Measurements from ENCODE around the gene NT5M.
A peak's percentile ranks its signal among the peaks of the same experiment; 100 is the strongest.

Gene NT5M

DNA sequence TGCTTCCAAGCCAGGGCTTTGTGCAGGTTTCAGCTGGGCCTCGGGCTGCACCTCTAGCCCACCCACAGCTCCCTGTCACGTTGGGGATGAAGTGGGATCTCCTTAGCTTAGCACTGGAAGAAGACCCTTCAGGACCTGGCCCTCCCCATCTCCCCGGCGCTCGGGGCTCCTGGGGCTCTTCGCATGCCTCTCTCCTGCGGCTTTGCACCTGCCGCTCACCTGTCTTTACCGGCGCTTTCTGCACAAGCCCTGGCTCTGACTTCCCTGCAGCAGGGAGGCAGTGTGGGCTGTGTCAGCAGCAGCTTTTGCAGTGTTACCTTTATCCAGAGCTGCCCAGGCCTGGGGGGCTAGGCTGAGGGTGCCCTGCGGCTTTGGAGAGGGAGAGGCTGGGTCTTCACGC lies 52.3 kb downstream of the NT5M start:
- DNase-seq (ENCODE audit: low spot score) = no peak

DNA sequence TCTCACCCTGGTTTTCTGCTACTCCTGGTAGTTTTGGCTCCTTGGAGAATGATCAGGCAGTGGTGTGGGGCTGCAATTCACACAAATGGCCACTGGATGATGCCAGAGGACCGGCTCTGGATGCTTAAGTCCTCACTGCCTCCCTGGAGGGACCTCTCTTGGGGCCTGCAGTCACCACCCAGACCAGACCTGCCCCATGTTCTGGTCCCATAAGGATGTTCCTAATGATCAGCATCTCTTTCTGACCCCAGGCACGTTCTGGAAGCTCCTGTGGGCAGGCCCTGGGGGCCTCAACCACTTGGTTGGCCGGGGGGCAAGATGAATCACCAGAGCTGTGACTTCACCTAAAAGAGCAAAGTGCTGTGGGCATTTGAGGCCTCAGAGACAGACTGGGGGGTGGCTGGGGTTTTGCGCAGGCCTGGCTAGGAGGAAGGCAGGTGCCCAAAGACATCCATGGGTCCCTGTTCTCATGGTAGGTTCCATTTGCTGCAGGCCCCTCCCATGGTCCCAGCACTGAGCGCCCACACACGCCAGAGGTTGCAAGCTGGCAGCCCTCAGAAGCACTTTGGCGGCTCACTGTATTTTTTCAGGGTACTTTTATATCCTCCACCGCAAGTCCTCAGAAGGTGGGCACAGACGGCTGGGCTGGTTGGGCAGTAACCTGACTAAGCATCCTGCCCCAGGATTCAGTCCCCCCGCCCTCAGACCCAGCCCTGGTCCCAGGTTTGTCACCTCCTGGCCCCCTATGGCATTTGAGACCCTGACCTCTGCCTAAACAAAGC lies 53.2 kb downstream of the NT5M start:
- DNase-seq (ENCODE audit: low spot score) = peak; percentile 86

DNA sequence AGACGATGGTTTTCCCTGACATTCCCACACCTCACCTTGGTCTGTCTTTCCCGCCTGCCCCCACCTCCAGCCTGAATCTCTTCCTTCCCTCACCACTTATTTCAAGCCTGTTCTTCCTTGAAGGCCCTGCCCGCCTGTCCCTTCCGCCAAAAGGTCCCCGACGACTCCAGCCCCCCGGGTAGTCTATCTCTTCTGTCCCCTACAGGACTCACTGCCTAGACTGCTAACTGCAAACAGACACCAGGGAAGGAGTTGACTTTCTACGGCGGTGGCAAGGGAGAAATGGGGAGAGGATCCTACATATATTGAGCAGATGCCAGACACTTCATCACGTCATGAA lies 53.7 kb downstream of the NT5M start:
- no peak for DNase-seq (ENCODE audit: low spot score)

DNA sequence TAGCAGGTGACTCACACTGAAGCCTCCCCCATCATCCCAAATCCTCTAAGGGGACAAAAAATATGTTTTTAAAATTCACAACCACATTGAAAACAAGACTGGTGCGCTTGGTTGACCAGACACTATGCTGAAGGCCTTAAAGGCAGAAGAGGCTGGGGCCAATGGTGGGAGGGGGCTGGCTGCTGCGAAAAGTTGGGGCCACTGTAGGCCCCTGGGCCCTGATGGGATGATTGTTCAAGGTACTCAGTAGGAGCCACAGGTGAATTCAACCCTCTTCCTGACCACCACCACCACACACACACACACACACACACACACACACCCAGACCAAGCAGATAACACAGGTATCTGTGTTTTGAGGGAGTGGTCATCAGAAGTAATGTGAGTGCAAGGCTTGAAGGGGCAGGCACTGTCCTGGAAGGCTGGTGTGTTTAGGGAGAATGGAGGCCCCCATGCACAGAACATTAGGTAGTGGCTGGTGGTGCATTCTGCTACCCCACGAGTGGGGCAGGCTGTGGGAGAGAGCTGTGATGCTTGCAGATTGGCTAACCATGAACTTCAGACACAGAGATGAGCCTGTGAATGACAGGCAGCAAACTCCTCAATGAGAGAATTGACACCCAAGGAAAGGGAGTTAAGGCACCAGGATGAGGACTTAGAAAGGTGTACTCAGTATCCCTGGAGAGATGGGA lies 55.0 kb downstream of the NT5M start:
- DNase-seq (ENCODE audit: low spot score) = no peak

DNA sequence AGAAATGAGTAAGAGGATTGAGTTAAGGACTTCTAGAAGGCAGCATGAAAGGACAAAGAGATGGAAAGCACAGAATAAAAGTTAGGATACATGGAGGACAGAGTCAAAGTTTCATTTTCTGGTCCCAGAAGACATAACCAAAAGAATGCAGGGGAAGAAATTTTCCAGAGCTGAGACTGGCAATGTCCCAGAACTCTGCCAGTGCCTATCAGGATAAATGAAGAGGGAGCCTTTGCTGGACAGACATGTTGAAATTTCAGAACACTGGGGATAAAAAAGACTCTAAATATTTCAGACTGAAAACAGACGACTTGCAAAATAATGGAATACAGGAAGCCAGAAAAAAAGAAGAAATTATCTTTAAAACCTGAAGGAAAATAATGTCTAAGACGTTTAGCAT lies 55.7 kb downstream of the NT5M start:
- DNase-seq (ENCODE audit: low spot score) = no peak

DNA sequence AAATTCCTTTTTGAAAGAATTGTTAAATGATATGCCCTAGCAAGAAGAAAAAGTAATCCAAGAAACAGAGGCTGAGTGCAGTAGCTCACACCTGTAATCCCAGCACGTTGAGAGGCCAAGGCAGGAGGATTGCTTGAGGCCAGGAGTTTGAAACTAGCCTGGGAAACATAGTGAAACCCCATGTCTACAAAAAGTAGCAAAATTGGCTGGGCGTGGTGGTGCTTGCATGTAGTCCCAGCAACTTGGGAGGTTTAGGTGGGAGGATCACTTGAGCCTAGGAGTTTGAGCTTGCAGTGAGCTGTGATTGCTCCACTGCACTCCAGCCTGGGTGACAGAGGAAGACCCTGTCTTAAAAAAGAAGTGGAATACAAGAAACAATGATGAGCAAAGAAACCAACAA lies 56.1 kb downstream of the NT5M start:
- no peak for DNase-seq (ENCODE audit: low spot score)

DNA sequence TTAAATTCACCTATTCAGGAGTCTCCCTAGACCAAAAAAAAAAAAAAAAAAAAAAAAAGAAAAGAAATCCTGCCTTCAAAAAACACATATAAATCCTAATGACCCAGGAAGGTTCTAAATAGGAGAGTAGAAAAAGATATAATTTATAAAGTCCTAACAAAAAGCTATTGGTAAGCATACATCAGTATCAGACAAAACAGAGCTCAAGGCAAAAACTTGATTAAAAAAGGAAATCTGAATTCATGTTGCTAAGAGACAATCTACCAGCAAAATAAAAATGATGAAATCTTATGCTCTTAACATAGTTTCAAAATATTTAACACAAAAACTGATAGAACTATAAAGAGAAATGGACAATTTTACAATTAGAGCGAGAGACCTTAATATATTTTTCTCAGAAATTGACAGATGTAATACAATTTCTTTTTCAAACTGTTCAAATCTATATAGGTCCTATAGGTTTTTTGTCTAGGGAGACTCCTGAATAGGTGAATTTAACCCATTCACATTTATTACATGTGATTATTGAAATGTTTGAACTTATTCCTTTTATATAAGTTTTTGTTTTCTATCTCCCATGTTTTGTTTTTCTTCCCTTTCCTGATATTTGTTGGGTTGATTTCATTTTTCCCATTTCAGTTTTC lies 57.0 kb downstream of the NT5M start:
- DNase-seq (ENCODE audit: low spot score) = no peak

DNA sequence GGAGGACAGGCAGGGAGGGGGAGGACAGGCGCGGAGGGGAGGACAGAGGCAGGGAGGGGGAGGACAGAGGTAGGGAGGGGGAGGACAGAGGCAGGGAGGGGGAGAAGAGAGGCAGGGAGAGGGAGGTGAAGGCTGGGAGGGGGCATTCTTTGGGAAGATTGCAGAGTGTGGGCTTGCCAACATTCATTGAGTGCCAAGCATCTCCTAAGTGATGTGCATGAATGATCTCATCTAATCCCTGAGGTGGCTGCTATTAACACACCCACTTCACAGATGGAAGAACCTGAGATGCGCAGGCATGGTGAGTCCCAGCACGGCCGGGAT lies 58.3 kb downstream of the NT5M start:
- no peak for DNase-seq (ENCODE audit: low spot score)

DNA sequence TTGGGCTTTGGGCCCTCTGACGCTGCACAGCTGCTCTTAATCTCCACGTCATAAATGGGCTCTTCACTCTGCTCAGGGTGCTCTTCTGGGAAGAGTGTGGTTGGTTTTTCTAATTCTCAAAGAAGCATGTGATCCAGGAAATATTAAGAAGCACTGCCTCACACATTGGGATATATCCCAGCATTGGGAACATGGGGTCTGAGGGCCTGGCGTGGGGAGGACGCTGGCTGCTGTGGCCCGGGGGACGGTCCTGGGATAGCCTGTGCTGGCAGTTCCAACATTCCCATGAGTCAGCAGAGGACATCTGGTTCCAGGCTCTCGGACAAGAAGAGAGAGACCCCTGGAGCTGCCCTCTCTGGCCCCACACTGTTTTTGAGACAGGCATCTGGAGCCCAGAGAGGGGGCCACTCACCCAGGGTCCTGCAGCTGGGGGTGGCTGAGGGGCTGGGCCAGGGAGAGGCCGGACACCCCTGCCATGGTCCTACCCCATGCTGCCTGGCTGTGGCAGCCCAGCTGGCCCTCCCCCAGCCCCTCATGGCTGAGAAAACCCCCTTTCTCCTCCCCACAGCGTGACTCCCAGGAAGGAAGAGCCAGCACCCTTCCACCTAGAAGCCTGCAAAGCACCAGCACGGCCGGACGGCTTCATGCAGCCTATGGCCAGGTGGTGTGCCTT lies 58.8 kb downstream of the NT5M start:
- no peak for DNase-seq (ENCODE audit: low spot score)

DNA sequence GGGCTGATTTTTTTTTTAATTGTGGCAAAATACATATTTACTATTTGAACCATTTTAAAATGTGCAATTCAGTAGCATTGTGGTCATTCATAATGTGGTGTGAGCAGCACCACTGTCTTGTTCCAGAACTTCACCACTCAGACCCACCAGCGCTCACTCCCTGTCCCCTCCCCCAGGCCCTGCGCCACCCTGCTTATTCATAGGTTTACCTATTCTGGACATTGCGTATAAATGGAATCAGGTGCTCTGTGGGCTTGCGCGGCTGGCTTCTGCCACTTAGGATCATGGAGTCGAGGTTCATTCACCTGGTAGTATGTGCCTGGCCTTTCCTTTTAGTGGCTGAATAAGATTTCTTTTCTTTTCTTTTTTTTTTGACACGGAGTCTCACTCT lies 59.4 kb downstream of the NT5M start:
- DNase-seq (ENCODE audit: low spot score) = no peak

DNA sequence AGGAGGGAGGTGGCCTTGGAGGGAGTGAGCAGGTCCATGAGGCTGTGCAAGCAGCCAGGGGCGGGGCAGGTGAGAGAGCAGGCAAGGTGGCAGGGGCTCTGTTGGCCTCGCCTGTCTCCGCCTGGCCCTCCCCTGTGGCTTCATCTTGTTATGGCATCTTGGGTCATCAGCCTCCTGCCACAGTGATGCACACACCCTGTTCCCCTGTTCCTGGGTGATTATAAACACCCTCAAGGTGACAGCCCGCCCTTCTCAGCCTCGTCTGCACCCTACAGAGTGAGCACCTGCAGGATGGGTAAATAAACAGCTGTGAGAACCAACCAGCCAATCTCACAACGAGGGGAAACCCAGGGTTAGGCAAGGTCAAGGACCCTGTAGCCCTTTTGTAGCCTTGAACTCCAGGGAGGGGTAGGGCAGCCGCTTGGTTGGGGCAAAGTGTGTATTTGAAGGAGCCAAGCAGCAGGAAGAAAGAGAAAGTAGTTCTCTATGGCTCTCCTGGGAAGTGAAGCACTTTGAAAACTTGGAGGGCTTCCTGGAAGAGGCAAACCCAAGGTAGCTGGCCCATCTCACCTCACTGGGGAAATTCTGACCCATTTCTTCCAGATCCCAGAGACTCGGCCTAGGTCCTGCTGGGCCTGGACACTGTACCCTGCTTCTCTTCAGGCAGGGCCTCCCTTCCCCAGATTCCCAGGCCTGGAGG lies 60.6 kb downstream of the NT5M start:
- no peak for DNase-seq (ENCODE audit: low spot score)

DNA sequence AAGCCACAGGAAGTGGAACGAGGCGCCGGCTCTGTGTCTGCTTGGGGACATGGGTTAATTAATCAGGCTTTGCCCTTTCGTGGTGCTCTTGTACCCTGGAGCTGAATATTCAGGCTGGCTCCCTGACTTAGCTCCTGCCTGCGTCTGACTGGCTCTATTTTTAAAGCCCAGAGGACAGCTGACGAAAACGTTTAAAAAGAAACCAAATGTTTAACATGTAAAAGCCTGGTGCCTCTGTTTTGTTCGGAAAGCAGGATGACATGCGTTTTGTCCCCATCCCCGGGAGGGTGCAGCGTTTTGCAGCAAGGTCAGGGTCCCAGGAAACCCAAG lies 61.1 kb downstream of the NT5M start:
- DNase-seq (ENCODE audit: low spot score) = no peak

DNA sequence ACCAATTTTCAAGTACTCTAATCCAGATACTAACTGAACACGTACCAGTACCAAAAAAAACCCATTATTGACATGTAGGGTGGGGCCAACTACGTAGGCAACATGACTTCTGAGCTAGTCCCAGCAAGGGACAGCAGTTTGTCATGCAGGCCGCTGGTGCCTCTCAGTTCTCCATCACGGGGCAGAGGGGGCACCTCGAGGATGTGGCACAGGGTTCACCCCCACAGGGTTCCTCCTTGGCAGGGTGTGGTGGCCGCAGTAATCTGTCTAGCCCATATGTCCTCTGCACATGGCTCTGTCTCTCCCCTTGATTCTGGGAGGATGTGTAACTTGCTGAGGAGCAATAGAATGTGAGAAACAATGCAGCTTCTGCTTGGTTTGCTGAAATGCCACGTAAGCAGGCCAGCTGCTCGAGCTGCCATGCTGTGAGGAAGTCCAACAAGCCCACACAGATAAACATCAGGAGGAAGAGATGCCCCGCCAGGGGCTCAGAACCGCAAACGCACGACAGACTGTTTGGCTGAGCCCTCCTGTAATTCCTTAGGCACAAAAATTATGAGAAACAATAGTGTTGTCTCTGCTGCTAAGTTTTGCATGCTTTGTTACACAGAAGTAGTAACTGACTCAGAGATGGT lies 62.4 kb downstream of the NT5M start:
- no peak for DNase-seq (ENCODE audit: low spot score)

DNA sequence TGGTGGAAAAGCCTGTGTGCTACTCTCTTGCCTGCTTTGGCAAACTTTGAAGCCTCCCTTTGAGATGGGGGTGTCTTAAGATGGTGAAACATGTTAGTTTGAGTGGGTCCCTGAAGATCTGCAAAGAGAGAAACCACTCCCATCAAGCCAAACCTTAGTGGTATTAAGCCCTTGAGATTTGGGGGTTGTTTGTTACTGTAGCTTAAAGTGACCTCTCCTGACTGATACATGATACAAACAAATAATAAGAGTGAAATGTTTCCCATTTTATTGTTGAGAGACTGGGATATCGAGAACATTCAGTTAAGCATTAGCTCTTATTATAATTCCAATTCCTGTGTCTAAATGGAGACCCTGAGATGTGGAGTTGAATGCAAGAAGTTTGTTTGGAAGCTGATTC lies 63.1 kb downstream of the NT5M start:
- no peak for DNase-seq (ENCODE audit: low spot score)

DNA sequence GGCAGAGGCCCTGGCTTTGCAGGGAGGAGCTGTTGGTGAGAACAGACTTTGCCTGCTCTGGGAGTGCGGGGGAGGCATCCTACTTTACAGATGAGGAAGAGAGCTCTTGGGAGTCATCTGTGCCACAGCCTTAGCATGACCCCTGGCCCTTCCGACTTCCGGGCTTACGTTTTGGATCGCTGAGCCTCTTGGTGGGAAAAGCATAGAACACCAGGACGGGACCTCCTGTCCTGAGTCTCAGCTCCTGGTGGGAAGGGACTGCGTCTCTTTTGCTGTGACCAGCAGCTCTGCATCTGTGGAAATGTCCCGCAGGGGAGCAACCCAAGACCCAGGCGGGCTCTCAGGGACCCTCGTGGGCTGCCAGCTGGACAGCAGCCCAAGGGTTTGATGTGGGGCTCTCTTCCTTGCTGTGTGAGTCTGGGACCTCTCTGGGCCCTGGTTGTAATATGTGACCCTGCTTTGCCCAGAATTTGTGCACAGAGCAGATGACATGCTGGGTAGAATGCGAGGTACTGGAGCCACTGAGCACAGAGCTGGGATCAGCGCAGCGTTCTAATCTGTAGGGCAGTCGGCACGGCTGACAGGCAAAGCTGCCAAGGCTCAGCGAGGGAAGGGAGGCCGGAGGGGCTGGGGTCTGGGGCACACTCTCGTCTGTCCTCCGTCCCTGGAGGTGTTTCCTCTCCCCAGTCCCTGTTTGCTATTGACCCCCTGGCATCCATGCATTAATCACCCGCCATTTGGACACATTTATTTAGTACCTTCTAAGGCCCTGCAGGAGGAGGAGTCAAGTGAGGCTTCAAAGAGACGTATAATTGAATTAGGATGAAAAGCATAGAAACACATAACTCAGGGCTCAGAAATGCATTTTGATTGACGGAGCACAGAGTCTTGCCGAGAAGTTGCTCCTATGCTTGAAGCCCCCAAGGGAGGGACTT lies 64.0 kb downstream of the NT5M start:
- no peak for DNase-seq (ENCODE audit: low spot score)

DNA sequence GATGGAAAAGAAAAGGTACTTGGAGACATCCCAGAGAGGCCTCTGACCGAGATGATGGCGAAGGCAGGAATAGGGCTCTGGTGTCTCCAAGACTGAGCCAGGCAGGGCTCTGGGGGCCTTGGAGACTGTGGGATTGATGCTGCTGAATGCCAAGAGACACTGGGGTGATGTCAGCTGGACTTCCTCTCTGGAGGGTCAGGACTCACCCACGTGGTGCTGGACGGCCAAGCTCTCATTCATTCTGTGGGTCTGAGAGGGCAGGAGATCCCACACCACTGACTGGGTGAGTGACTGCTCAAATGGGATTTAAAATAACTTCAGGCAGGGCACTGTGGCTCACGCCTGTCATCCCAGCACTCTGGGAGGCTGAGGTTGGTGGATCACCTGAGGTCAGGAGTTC lies 64.8 kb downstream of the NT5M start:
- no peak for DNase-seq (ENCODE audit: low spot score)

DNA sequence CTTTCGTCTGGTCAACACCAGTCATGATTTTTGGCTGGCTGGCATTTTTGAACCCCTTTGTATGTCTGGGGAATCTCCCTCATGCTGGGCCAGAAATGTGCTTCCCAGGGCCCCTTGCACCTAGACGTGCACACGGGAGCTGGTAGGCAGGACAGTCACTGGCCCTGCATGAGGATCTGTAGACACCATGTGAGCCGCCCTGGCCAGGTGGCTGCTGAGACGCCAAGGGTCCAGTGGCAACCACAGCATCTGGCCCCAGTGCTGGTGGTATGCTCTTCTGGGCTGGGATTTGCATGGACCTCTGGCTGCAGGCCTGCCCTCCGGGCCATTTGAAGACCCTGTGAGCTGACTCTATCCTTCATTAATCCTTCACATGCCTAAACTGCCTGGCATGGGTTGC lies 67.5 kb downstream of the NT5M start:
- no peak for DNase-seq (ENCODE audit: low spot score)

DNA sequence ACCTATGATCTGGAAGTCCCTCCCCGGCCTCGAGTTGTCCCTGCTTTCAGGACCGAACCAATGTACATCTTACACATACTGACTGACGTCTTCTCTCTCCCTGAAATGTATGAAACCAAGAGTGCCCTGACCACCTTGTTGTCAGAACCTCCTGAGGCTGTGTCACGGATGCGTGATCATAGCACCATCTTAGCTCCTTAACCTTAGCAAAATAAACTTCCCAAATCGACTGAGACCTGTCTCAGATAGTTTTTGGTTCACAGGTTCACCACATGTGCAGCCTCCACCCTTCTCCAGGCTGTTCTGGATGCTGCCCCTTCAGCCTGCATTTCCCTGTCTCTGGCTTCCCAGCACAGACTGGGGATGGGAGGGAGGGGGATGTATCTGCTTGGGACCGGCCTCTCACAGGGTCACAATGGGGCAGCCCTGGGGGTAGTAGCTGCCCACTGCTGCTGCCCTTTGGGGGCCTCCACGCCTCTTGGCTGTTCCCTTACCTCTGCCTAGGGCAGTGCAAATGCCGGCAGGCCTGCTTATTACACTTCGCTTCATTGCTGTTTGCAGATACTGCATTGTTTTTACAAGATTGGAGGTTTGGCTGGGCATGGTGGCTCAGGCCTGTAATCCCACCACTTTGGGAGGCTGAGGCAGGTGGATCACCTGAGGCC lies 69.8 kb downstream of the NT5M start:
- DNase-seq (ENCODE audit: low spot score) = no peak

DNA sequence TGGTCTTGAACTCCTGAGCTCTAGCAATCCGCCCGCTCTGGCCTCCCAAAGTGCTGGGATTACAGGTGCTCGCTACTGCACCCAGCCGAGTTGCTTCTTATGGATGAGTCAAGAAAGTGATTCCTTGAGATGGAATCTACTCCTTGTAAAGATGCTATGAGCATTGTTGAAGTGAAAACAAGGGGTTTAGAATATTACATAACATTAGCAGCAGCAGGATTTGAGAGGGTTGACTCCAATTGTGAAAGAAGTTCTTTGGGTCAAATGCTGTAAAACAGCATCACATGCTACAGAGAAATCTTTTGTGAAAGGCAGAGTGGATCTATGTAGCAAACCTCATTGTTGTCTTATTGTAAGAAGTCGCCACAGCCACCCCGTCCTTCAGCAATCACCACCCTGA lies 72.7 kb downstream of the NT5M start:
- DNase-seq (ENCODE audit: low spot score) = no peak

DNA sequence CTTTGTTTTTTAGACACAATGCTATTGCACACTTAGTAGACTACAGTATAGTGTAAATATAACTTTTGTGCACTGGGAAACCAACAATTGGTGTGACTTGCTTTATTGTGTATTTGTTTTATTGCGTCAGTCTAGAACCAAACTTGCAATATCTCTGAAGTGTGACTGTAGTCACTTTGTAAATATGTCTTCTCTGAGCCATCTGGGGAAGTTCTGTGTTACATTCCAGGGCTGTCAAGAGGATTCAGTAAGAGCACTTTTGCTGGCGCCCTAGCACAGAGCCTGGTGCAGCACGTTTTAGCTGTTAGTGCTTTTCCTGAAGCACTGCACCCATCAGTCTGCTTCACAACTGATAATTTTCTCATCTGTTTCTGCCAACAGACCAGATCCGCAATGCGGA lies 73.2 kb downstream of the NT5M start:
- DNase-seq (ENCODE audit: low spot score) = peak; percentile 39
